HG03045 (cell line): ENCODE results near the gene DCTPP1.

ENCODE experiments used
- ATAC-seq: cut with Tn5 transposase; IDR thresholded peaks from one replicate; pipeline ENCODE4 v1.9.1; 2021; ENCODE audit warnings: mild to moderate bottlenecking, moderate library complexity; ENCODE audit not compliant: unreplicated experiment

Gene DCTPP1

GRCh38 chr16:30382111-30382881 is 47.5 kb downstream of the DCTPP1 start, which contains the start of gene SEPTIN1:
TSS of gene SEPTIN1 (minus strand) at chr16:30382561. CDS start at chr16:30382542, 19 bp downstream.
- no peak for ATAC-seq

DNA sequence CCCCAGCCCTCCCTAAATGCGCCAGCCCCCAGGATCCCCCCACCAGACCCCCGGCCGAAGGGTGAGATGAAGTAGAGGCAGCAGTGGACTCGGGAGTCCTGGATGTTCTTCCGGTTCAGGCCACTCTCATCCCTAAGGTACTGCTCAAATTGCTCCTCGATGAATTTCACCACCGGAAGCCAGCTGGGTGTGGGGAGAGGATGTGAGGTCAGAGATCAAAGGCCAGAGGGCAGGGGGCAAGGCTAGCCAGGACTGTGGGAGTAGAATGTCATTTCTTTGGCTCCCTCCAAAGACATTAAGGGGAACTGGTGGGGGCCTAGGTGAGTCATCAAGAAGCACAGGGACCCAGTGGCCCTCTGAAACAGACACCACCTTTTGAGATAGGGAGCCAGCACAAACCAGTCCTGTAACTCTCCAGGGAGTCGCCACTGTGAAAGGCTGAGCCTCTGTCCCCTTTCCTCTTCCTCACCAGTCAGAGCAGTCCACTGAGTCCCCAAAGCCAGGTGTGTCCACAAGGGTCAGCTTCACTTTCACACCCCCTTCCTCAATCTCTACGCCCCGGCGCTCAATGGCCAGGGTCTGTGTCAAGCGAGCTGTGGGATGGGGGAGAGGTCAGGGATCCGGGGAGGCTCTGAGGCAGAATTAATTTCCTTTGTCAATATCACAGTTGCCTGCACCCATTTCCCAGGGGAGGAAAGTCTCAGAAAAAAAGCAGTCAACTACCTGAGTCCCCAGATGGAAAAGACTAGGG is 48.4 kb downstream of the DCTPP1 start:
- ATAC-seq = no peak

DNA sequence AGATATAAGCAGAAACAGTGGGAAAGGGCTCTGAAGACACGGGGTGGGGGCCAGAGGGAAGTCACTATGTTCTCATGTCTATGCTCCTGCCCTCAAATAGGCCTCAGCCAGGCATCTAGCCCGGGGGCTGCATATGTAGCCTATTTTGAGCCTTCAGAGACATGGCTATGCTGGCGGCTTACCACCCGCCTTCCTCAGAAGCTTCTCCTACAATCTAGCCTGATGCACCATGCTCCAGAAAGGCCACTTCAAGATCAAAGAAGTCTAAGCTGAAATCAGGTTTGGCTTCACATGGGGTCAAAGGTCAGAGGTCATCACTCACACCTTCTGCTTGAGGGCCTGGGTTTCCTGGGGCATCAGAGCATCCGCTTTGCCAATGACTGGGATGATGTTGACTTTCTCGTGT is 49.0 kb downstream of the DCTPP1 start:
- no peak for ATAC-seq

DNA sequence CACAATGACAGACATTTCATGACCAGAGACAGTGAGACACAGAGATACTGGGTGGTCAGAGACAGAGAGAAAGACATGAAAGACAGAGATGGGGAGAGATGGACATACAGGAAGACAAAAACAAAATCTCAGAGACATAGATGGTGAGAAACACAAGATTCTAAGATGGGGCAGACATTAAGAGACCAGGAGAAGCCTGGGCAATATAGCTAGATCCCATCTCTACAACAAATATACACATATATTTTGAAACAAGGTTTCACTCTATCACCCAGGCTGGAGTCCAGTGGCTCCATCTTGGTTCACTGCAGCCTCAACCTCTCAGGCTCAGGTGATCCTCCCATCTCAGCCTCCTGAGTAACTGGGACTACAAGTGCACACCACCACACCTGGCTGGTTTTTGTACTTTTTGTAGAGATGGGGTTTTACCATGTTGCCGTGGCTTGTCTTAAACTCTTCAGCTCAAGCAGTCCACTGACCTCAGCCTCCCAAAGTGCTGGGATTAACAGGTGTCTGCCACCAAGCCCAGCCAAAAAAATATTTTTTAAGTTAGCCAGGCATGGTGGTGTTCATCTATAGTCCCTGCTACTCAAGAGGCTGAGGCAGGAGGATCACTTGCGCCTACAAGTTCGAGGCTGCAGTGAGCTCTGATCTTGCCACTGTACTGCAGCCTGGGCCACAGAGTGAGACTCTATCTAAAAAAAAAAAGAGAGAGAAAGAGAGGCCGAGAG is 49.6 kb downstream of the DCTPP1 start:
- no peak for ATAC-seq

DNA sequence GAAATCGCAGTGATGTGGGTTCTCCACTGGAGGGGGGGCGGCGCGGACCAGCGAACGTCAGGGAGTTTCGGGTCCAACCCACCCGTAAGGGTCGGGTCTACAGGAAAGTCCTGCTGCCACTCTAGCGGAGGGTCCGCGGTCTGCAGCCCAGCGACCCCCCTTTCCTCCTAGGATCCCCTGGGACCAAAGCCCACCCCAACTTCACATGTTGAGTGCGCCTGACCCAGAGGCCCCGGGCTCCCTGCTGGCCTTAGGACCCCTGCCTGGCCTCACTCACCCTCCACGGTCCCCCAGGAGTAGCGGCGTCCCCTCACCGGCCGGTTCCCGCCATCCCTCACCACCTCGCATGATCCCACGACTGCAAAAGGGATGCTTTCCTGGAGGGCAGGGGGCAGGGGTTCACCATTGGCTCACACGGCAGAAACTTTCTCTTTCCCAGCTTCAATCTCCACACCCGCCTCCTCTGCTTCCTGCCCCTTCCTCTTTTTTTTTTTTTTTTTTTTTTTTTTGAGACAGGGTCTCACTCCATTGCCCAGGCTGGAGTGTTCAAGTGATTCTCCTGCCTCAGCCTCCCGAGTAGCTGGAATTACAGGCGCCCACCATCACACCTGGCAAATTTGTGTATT is 50.6 kb downstream of the DCTPP1 start:
- no peak for ATAC-seq

DNA sequence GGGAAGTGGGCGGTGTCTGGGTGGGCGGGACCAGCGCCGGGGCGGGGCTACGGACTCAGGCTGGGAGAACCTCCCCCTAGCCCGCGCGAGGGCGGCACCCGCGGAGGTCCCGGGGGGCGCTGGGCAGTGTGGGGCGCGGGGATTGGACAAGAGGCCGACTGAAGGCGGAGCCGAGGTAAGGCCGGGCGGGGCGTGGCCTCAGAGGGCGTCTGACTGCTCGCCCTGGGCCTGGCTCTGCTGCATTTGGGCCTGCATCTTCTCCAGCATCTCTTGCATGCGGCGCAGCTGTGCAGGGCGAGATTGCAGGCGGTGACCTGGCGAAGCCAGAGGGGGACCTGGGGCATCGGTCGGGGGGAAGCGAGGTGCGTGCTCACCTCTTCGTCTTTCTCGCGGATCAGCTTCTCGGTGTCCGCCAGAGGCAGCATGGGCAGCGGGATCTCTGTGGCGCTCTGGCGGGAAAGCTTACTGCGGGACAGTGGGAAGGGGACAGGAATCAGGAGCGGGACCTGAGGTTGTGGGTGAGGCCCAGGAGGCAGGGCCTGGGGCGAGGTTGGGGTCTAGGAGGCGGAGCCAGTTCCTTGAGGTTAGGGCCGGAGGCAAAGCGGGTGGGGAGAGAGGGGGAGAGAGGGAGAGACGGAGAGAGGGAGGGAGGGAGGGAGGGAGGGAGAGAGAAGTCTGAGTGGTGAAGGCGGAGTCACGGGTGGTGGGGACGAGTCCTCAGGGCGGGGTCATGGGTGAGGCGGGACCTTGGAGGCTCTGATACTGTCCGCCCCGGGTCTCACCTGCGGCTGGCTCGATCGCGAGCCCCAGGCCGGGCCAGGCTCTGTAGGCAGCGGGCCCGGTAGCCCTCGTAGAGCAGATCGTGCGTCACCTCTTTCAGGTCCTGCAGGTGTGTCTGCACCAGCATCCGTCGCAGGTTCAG is 51.3 kb downstream of the DCTPP1 start:
- peak; percentile 83 for ATAC-seq

- peak; percentile 45 for ATAC-seq
Measured at GRCh38 chr16:30377812-30378235, 52.0 kb downstream of the DCTPP1 start.

- ATAC-seq = no peak
Measured at GRCh38 chr16:30377050-30377811, 52.6 kb downstream of the DCTPP1 start.

- ATAC-seq = no peak
Measured at GRCh38 chr16:30376461-30376902, 53.3 kb downstream of the DCTPP1 start.

DNA sequence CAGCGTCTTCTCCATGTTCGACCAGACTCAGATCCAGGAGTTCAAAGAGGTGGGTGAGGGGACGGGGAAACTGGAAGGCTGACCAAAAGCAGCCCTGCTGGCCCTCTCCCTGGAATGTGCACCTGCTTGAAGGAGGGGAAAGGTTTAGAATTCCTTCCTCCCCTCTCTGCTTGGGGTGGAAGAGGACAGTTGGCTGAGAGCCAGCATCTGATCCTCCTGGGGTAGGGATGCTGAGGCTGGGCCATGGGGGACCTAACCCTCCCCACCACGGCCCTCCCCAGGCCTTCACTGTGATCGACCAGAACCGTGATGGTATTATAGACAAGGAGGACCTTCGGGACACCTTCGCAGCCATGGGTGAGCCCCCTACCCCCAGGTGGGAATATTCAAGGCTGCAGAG is 54.0 kb downstream of the DCTPP1 start:
- no peak for ATAC-seq

DNA sequence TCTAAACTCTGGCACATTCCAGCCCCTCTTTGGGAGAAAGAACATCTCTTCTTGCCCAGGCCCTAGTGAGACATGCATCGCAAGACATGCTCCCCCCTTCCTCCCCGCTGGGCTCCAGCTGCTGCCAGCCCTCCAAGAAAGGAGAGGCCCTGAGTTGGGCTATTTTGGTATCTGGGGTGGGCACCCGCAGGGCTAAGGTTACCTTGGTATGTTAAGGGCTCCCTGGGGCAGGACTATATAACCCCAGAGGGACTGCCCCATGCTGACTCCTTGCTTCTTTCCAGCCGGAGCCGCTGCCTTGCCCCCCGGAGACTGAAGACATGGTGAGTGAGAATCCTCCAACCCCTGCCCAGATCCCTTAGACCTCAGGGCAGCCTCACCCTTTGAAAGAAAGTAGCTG is 55.3 kb downstream of the DCTPP1 start, which contains the start of gene MYL11:
Gene MYL11, plus strand, starts transcription at position 265 of the 400 bp plus-strand sequence. Its CDS starts 56 bp downstream, at position 321.
- ATAC-seq = no peak
